C1 segment of cervical spinal cord (tissue), 14 donors: ENCODE data around the gene INSR.
"Not testable (repeated sequence)": the region's sequence is repeated elsewhere in the genome, so short reads cannot be mapped to it uniquely, and the experiment has no call there.

Experiments
- DNase-seq, 14 donors: peaks; one replicate each; lab custom pipeline; 2025; lab: John Stamatoyannopoulos, UW

INSR gene

GRCh38 chr19:7224209-7224686 lies 70.0 kb downstream of the INSR start:
- DNase-seq, result peak in 10 of 14 donors; percentile 7 to 50 (median 25)

- DNase-seq, result no peak
Measured at GRCh38 chr19:7223429-7223828, 70.8 kb downstream of the INSR start.

- DNase-seq, result no peak
Measured at GRCh38 chr19:7219056-7219455, 75.2 kb downstream of the INSR start.

GRCh38 chr19:7217861-7218260 lies 76.4 kb downstream of the INSR start:
- no peak for DNase-seq

GRCh38 chr19:7216373-7216902 lies 77.8 kb downstream of the INSR start:
- DNase-seq, result no peak

- no peak for DNase-seq
Measured at GRCh38 chr19:7215176-7215575, 79.0 kb downstream of the INSR start.

GRCh38 chr19:7214324-7215089 lies 79.7 kb downstream of the INSR start:
- DNase-seq, result no peak

GRCh38 chr19:7213628-7214323 lies 80.4 kb downstream of the INSR start:
- DNase-seq, result no peak

GRCh38 chr19:7211191-7211951 lies 82.8 kb downstream of the INSR start:
- DNase-seq, result no peak

GRCh38 chr19:7210359-7210758 lies 83.9 kb downstream of the INSR start:
- DNase-seq, result no peak

- not testable (repeated sequence) for DNase-seq
Measured at GRCh38 chr19:7209597-7210325, 84.5 kb downstream of the INSR start.

GRCh38 chr19:7209036-7209435 lies 85.2 kb downstream of the INSR start:
- not testable (repeated sequence) for DNase-seq

- no peak for DNase-seq
Measured at GRCh38 chr19:7203332-7203731, 90.9 kb downstream of the INSR start.

- DNase-seq, result no peak
Measured at GRCh38 chr19:7202888-7203287, 91.3 kb downstream of the INSR start.

- DNase-seq, result no peak
Measured at GRCh38 chr19:7200736-7201135, 93.5 kb downstream of the INSR start.

- no peak for DNase-seq
Measured at GRCh38 chr19:7199613-7200533, 94.3 kb downstream of the INSR start.

GRCh38 chr19:7197760-7198696 lies 96.2 kb downstream of the INSR start:
- peak; percentile 38 to 93 (median 80) for DNase-seq

- DNase-seq, result peak; percentile 18 to 86 (median 74)
Measured at GRCh38 chr19:7197119-7197759, 97.0 kb downstream of the INSR start.

- no peak for DNase-seq
Measured at GRCh38 chr19:7196763-7197118, 97.5 kb downstream of the INSR start.
